Measurements from ENCODE around the gene RASGRP4. TPM values are rescaled to one million over a fixed set of nuclear protein-coding genes. Genes with fewer than 3 reads are reported as not detected.

The RASGRP4 gene
- total RNA-seq, 3 donors from 2014 or later = 0.66 to 8.8 (median 1.6) TPM

GRCh38 chr19:38384209-38385027 is 41.6 kb downstream of the RASGRP4 start:
- intact Hi-C loops (cut with DNase I; ENCODE audit: low total_unique reads) = no loop called here
- peaks cover 0 to 6% of the 10 kb centered on the region in 2 donors for H3K4me1 ChIP-seq
- DNase-seq (ENCODE audit: low spot score in 2 of 2) = no peak
- no peaks in the 10 kb centered on the region for H3K9me3 ChIP-seq
- H3K36me3 ChIP-seq = peaks cover 4% of the 10 kb centered on the region
- H3K27ac ChIP-seq = no peak overlapping the region
- H3K27me3 ChIP-seq = no peaks in the 10 kb centered on the region
- H3K4me3 ChIP-seq = no peak overlapping the region
- TF ChIP-seq POLR2A (IDR thresholded peaks at IDR 0.05) (no peak), POLR2AphosphoS5 (IDR thresholded peaks at IDR 0.05) (no peak), CTCF (IDR thresholded peaks at IDR 0.05) (no peak)

- Histone ChIP-seq H3K27me3 (no peaks in the 10 kb centered on the region), H3K4me3 (no peak overlapping the region), H3K27ac (no peak overlapping the region), H3K4me1 (peaks cover 0 to 6% of the 10 kb centered on the region in 2 donors), H3K36me3 (peaks cover 4% of the 10 kb centered on the region), H3K9me3 (no peaks in the 10 kb centered on the region)
- intact Hi-C loops (cut with DNase I; ENCODE audit: low total_unique reads) = no loop called here
- no peak for DNase-seq (ENCODE audit: low spot score in 2 of 2)
- TF ChIP-seq POLR2AphosphoS5 (IDR thresholded peaks at IDR 0.05) (no peak), POLR2A (IDR thresholded peaks at IDR 0.05) (no peak), CTCF (IDR thresholded peaks at IDR 0.05) (no peak)
Observed at GRCh38 chr19:38383743-38384142, 42.3 kb downstream of the RASGRP4 start.

- H3K4me3 ChIP-seq = no peak overlapping the region
- H3K4me1 ChIP-seq = peaks cover 0 to 6% of the 10 kb centered on the region in 2 donors
- no peaks in the 10 kb centered on the region for H3K9me3 ChIP-seq
- H3K36me3 ChIP-seq = peaks cover 4% of the 10 kb centered on the region
- TF ChIP-seq POLR2A (IDR thresholded peaks at IDR 0.05) (no peak), CTCF (IDR thresholded peaks at IDR 0.05) (no peak), POLR2AphosphoS5 (IDR thresholded peaks at IDR 0.05) (no peak)
- no peaks in the 10 kb centered on the region for H3K27me3 ChIP-seq
- intact Hi-C loops (cut with DNase I; ENCODE audit: low total_unique reads) = no loop called here
- no peak for DNase-seq (ENCODE audit: low spot score in 2 of 2)
- H3K27ac ChIP-seq = no peak overlapping the region
Observed at GRCh38 chr19:38383184-38383583, 42.8 kb downstream of the RASGRP4 start.

GRCh38 chr19:38381138-38381537 is 44.9 kb downstream of the RASGRP4 start:
- Histone ChIP-seq H3K27ac (no peak overlapping the region), H3K4me3 (no peak overlapping the region), H3K27me3 (no peaks in the 10 kb centered on the region), H3K9me3 (no peaks in the 10 kb centered on the region), H3K36me3 (peaks cover 4% of the 10 kb centered on the region), H3K4me1 (peaks cover 1 to 3% of the 10 kb centered on the region in 2 donors)
- DNase-seq (ENCODE audit: low spot score in 2 of 2) = no peak
- intact Hi-C loops (cut with DNase I; ENCODE audit: low total_unique reads) = no loop called here
- no peak for TF ChIP-seq POLR2AphosphoS5 (IDR thresholded peaks at IDR 0.05)
- no peak for TF ChIP-seq POLR2A (IDR thresholded peaks at IDR 0.05)
- no peak for TF ChIP-seq CTCF (IDR thresholded peaks at IDR 0.05)

- no peaks in the 10 kb centered on the region for H3K27me3 ChIP-seq
- intact Hi-C loops (cut with DNase I; ENCODE audit: low total_unique reads) = no loop called here
- H3K4me3 ChIP-seq = no peak overlapping the region
- H3K9me3 ChIP-seq = no peaks in the 10 kb centered on the region
- H3K4me1 ChIP-seq = peaks cover 7 to 12% of the 10 kb centered on the region in 2 donors
- TF ChIP-seq POLR2A (IDR thresholded peaks at IDR 0.05) = no peak
- TF ChIP-seq CTCF (IDR thresholded peaks at IDR 0.05) = no peak
- no peak for TF ChIP-seq POLR2AphosphoS5 (IDR thresholded peaks at IDR 0.05)
- no peak for DNase-seq (ENCODE audit: low spot score in 2 of 2)
- H3K27ac ChIP-seq = no peak overlapping the region
- peaks cover 4% of the 10 kb centered on the region for H3K36me3 ChIP-seq
Observed at GRCh38 chr19:38378866-38379265, 47.2 kb downstream of the RASGRP4 start.

All from breast epithelium (tissue), 4 donors.